ENCODE data around the gene PDGFRA.
"Not testable (repeated sequence)": the region's sequence is repeated elsewhere in the genome, so short reads cannot be mapped to it uniquely, and the experiment has no call there.

Gene PDGFRA

DNA sequence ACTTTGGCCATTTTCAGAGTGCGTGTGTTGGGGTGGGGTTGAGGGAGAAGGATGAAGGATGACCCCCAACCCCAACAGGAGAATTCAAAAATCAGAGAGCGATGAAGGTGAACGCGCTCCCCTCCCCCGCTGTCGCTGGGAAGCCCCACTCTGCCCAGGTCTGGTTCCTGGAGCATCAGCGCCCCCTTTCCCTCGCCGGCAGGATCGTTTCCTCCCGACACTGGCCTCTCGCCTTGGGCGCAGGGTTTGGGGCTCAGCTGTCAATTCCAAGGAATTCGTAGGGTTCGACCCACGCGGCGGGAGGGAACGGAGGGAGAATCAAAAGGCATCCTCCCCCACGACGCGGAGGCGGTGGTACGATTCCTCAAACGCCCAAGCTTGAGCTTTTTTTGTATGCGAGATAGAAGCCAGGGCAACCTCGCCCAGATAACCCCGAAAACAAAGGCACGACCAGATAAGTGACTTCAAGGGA, 1.0 kb upstream of the PDGFRA start:
- peak; percentile 44 for DNase-seq

DNA sequence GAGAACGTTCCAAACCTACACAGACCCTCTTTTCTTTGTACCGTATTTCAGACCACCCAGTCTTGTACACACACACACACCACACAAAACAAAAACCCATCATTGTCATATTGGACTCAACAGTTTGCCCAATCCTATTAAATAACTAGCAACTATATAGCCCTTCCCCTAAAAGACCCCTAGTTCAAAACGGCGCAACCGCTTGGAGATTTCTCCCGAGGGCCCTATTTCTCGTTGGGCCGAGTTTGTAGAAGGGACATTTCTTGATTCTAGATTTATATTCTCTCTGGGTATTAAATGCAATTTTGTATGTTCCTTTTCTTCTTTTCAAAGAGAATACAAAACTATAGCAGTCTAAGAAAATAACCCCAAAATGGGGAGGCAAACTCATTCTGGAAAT, 547 bp upstream of the PDGFRA start:
- no peak for DNase-seq

DNA sequence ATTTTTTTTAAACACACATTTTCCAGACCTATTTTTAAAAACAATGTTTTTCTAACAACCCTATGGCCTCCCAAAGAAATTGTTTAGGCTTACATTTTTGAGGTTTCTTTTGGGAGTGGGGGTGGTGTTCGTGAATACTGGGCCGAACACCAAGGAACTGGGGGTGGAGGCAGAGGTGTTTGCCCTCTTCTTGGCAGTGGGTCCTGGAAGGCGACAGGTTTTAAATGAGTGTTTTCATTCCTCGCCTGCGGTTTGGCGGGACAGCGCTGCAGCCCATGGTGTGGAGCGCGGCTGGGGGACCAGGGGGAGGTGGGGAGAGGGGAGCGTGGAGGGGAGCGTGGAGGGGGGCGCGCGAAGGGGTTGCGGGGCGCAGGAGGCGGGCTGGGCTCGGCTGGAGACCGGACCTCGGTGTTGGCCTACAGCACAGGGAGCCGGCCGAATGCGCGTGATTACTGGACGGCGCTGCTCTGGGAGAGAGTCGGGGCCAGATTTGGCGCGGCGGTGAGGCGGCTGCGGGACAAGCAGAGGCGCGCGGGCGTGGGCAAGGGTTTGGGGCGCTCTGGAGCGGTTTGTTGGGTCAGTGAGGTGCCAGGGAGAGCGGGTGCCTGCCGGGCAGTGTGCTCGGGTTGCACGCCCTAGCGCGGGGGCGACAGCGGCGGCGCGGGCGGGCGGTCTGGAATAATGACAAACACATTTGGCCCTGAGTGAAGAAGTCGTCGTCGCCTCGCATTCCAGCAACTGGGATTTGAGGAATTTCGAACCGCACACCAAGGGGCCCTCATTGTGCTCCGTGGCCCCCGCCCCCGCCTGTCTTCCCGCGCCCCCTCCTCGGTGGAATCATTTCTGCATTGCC, 764 bp downstream of the PDGFRA start:
- no peak for DNase-seq

GRCh38 chr4:54230484-54231418, 1.7 kb downstream of the PDGFRA start:
- DNase-seq, result no peak

GRCh38 chr4:54231419-54231767, 2.3 kb downstream of the PDGFRA start:
- no peak for DNase-seq

GRCh38 chr4:54231768-54232688, 2.9 kb downstream of the PDGFRA start:
- DNase-seq, result no peak

DNA sequence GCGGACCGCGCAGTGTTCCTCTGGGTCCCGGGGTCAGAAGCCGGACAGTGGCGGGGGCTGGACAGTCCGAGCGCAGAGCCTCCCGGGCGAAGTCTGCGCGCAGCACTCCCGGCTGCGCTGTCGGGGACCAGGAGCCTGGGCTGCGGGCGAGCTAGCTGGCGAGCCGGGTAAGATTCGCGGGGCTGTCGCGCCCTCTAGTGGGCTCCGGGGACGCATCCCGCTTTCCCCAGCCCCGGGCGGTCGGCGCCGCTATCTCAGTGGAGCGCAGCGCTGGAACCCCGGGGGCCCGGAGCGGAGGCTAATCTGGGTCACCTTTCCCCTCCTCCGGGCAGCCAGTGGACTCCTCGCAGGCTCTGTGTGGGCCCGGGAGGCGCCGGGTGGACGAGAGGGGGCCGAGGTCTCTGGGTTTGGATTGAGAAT, 4.2 kb downstream of the PDGFRA start:
- DNase-seq, result peak; percentile 91

DNA sequence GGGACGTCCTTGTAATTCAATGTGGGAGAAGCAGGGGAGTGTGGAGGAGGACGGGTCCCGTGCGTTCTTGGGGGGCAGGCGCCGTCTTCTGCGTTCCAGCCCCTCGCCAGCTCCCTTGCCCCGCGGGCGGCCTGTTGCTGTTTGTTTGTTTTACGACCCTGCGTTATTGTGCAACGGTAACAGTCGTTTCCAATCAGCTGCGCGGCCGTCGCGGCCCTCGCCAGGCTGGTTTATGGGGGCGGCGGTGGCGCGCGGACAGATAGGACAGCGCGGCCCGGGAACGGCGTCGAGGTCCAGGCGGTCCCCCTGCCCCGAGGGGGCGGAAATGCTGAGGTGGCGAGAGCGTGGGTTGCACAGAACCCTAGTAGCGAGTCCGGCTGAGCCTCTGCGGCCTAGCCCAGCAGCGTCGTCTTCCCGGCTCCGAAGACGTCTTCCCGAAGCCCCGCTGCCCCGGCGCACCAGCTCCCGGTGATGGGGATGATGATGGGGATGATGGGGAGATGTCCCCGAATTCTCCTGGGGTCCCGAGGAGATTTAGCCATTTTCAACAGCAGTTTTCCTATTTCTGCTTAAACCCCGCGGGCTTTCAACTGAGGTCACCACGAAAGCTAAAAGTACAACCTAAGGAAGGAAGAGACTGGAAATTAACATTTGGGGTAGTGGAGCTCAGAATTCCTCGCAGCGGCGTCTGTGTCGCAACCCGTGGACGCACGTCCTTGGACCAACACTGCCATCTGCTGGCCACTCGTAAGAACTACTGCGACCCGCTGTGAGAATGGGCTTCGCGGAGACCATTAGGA, 4.8 kb downstream of the PDGFRA start:
- peak; percentile 69 for DNase-seq

GRCh38 chr4:54234497-54235205, 5.6 kb downstream of the PDGFRA start:
- no peak for DNase-seq

- DNase-seq, result not testable (repeated sequence)
Measured at GRCh38 chr4:54236316-54236715, 7.2 kb downstream of the PDGFRA start.

GRCh38 chr4:54237770-54238169, 8.7 kb downstream of the PDGFRA start:
- no peak for DNase-seq

GRCh38 chr4:54238389-54238788, 9.3 kb downstream of the PDGFRA start:
- DNase-seq, result no peak

DNA sequence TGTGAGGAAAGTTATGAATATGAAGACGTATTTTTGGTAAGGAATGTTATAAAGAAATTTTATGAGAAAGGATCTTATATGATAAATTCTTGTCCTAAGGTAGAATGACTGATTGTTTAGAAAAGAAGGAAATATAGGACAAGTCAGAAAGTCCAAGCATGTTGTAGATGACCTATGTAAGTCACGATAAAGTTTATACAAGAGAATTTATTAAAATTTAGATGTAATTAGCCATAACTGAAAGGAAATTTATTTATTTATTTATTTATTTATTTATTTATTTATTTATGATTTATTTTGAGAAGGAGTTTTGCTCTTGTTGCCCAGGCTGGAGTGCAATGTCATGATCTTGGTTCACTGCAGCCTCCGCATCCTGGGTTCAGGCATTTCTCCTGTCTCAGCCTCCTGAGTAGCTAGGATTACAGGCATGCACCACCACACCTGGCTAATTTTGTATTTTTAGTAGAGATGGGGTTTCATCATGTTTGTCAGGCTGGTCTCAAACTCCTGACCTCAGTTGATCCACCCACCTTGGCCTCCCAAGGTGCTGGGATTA, 12.3 kb downstream of the PDGFRA start:
- DNase-seq, result not testable (repeated sequence)

- not testable (repeated sequence) for DNase-seq
Measured at GRCh38 chr4:54243541-54243940, 14.4 kb downstream of the PDGFRA start.

DNA sequence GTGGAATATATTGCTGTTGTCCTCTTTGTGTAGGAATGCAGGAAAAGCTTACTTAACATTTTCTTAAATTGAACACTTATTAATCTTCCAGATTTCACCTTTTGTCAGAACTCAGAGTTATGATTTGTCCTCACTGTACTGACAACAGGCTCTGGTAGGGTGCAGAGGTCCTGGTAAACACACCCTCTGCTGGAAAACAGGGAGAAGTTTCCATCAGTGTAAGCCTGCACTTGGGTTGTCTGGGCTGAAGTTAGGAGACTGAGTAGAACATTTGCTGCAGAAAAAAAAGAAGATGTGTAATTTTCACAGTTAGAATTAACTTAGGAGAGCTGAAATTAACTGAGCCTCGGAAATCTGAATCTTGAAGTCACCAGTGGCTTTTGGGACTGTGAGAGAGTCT, 23.2 kb downstream of the PDGFRA start:
- DNase-seq, result not testable (repeated sequence)

GRCh38 chr4:54254116-54254914, 25.2 kb downstream of the PDGFRA start:
- DNase-seq, result no peak

DNA sequence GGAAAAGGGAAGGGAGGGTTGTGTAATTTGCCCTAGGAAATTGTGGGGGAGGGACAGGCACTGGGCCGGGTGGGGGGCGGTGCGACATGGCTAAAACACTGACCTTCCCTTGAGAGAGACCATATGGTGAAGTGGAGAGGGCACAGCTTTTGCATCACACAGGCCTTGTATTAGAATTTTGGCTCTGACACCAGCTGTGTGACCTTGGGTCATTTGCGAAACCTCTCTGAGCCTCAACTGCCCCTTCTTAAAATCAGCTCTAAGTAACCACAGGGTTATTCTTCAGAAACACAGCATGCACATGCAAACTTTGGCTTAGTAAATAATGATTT, 25.8 kb downstream of the PDGFRA start:
- no peak for DNase-seq

DNA sequence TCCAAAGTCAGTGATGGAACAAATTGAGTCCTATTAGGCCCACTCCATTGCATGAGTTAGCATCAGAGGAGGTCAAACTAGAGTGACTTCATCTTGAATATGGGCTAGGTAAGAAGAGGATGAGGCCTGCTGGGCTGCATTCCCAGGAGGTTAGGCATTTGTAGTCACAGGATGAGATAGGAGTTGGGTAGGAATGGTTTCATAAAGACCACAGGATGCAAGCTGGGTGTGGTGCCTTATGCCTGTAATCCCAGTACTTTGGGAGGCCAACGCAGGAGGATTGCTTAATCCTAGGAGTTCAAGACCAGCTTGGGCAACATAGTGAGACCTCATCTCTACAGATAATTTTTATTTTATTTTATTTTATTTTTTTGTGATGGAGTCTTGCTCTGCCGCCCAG, 26.8 kb downstream of the PDGFRA start:
- DNase-seq, result no peak

GRCh38 chr4:54256491-54257486, 27.7 kb downstream of the PDGFRA start:
- DNase-seq, result no peak

All from kidney glomerular epithelial cell (primary cell).